Heart left ventricle (tissue), 16 donors: Measurements from ENCODE around the gene NPPA. TPM values are rescaled to one million over a fixed set of nuclear protein-coding genes. Genes with fewer than 3 reads are reported as not detected.

Experiments used
- ATAC-seq, 4 donors: fragments of 200-7000 bp; cut with Tn5 transposase; one replicate each; pipeline ENCODE4 v1.9.1; 2020 to 2022; ENCODE audit warnings: moderate library complexity in 4 of 4, mild to moderate bottlenecking in 3 of 4, moderate number of reproducible peaks in 1 of 4
- DNase-seq, 5 donors: peaks; one replicate each; pipeline ENCODE4 v3.0.0-alpha.2; 2020
- H3K27ac ChIP-seq, 12 donors: fragments of 200-600 bp; sonication (generic) in 4 of 12; one replicate each; pipeline versions ENCODE4 v1.5.0 to v1.8.0; 2016 to 2022; ENCODE audit warnings: mild to moderate bottlenecking in 2 of 12
- H3K27me3 ChIP-seq, 9 donors: fragments of 200-600 bp; sonication (generic) in 2 of 9; one replicate each; pipeline versions ENCODE4 v1.5.1 to v1.8.0; 2016 to 2022; ENCODE audit warnings: mild to moderate bottlenecking in 3 of 9
- H3K36me3 ChIP-seq, 9 donors: fragments of 200-600 bp; sonication (generic) in 2 of 9; one replicate each; pipeline versions ENCODE4 v1.5.0 to v1.8.0; 2018 to 2022; ENCODE audit warnings: mild to moderate bottlenecking in 2 of 9
- H3K4me1 ChIP-seq, 12 donors: fragments of 200-600 bp; sonication (generic) in 4 of 12; one replicate each; pipeline versions ENCODE4 v1.5.0 to v1.8.0; 2016 to 2022; ENCODE audit warnings: mild to moderate bottlenecking in 3 of 12
- H3K4me3 ChIP-seq, 12 donors: fragments of 200-600 bp; sonication (generic) in 4 of 12; one replicate each; pipeline versions ENCODE4 v1.5.0 to v1.8.0; 2017 to 2022; ENCODE audit warnings: mild to moderate bottlenecking in 9 of 12, moderate library complexity in 4 of 12
- H3K9me3 ChIP-seq, 12 donors: fragments of 200-600 bp; sonication (generic) in 4 of 12; one replicate each; pipeline versions ENCODE4 v1.5.0 to v1.8.0; 2016 to 2022; ENCODE audit warnings: mild to moderate bottlenecking in 1 of 12
- POLR2A ChIP-seq, 2 donors: fragments of 450-650 bp; IDR thresholded peaks; one replicate each; pipeline ENCODE4 v1.6.1; 2017; ENCODE audit warnings: antibody characterized with exemption in 2 of 2, mild to moderate bottlenecking in 2 of 2, moderate library complexity in 2 of 2
- WGBS, 4 donors: extraction: QIAGEN DNeasy Blood & Tissue Kit in 2 of 4; methylation state at CpG; one replicate each; pipeline versions ENCODE4 v1.1.5 to v1.1.7; 2013 to 2018; 5-methylcytosine and 5-hydroxymethylcytosine counted together
- intact Hi-C, 10 donors: fragments of 100-400 bp; cut with DNase I; formaldehyde crosslinking; loops; one replicate each; pipeline versions ENCODE4 v1.11.1 to v1.14.2; 2022
- polyA plus RNA-seq, 2 donors: library from polyadenylated mRNA; stranded (reverse); fragments of 200-250 nt; gene quantifications; one replicate each; pipeline ENCODE4 v1.2.3, GENCODE V29; 2013
- total RNA-seq, 9 donors: library from RNA; depleted of rRNA in 2 of 9; stranded (reverse); fragments of >200 nt in 2 of 9; fragmentation: NEBNext Ultra II Directional in 3 of 9; extraction: Animal tissue kit (Norgen Biotek cat#: 25700) in 3 of 9; gene quantifications; one replicate each; pipeline versions ENCODE4 v1.1.0 to v1.2.4, GENCODE V29; 2016 to 2023
- TF ChIP-seq, protein P1 (sequence below), 12 donors: fragments of 200-600 bp; sonication (generic) in 4 of 12; IDR thresholded peaks; one replicate each; pipeline versions ENCODE4 v1.5.0 to v1.8.0; 2018 to 2022; ENCODE audit warnings: antibody characterized with exemption in 12 of 12, mild to moderate bottlenecking in 5 of 12
- donor health status: ischemic (EF 13 %, LVEDD 7.1; RV severe dilation, severe dysfunction).
- donor health status: healthy with polysubstance abuse.
- donor health status: DM: no; HTN: yes; CAD: no.
- donor health status: DM: no; HTN: no; CAD: no.
- donor health status: ischemic (EF 25% LVEDD 6.9; RV normal size, moderate dysfunction).
- donor health status: ischemic (EF 25% LVEDD 5.7; RV mildly dilated, moderate dysfunction).
- donor health status: healthy.
- donor health status: DM: yes; HTN: yes; CAD: no.
- donor health status: ischemic (EF 35%, LVEDD 5.7; RV mildly dilated, moderate dysfunction).
- donor health status: nonischemic (EF 11% LVEDD 7.7; RV severe dilation, severe dysfunction).
- donor health status: DM: yes; HTN: yes; CAD: no.
- donor health status: PGD.
- donor health status: ischemic (EF 29% LVEDD 5.4; RV normal size, mild dysfunction).
- donor health status: nonischemic (EF 23%, LVEDD 6.1; RV moderate dilation, normal function).

The NPPA gene
- total and polyA plus RNA-seq, 11 donors, result 59.9 to 3,156 (median 279) TPM

- Histone ChIP-seq H3K27me3 (no peaks in the 10 kb centered on the region), H3K4me1 (peaks cover 21 to 75% (median 51%) of the 10 kb centered on the region in 12 donors), H3K9me3 (no peaks in the 10 kb centered on the region), H3K27ac (peak overlapping the region; percentile 49 to 94 (median 86)), H3K36me3 (no peaks in the 10 kb centered on the region), H3K4me3 (no peak overlapping the region)
- TF ChIP-seq, protein P1, sequence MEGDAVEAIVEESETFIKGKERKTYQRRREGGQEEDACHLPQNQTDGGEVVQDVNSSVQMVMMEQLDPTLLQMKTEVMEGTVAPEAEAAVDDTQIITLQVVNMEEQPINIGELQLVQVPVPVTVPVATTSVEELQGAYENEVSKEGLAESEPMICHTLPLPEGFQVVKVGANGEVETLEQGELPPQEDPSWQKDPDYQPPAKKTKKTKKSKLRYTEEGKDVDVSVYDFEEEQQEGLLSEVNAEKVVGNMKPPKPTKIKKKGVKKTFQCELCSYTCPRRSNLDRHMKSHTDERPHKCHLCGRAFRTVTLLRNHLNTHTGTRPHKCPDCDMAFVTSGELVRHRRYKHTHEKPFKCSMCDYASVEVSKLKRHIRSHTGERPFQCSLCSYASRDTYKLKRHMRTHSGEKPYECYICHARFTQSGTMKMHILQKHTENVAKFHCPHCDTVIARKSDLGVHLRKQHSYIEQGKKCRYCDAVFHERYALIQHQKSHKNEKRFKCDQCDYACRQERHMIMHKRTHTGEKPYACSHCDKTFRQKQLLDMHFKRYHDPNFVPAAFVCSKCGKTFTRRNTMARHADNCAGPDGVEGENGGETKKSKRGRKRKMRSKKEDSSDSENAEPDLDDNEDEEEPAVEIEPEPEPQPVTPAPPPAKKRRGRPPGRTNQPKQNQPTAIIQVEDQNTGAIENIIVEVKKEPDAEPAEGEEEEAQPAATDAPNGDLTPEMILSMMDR (IDR thresholded peaks at IDR 0.05), result no peak
- TF ChIP-seq POLR2A (IDR thresholded peaks at IDR 0.05), result no peak
- ATAC-seq, result peak; percentile 84 to 88 (median 86)
- peak; percentile 90 to 97 (median 90) for DNase-seq
- intact Hi-C loops, result no loop called here
- 9 to 23% (median 21%) methylated on average over 7 to 10 of the region's 10 CpGs for WGBS, 4 donors
Observed at GRCh38 chr1:11880911-11881748, 33.5 kb upstream of the NPPA start.

DNA sequence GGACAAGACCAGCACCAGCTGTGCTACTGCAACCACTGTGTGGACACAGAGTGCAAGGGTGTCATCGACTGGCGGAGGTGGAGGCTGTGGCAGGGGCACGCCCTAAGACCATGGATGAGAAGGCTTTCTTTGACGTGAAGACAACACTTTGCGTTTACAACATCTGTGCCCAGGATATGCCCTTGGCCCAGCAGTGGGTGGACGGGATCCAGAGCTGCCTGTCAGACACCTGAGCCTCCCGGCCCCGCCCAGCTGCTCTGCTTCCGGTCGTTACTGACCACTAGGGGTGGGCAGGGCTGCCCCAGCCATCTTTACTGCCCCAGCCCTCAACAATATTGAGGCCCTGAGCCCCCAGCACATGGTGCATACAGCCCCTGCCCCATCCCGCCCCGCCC, 32.6 kb upstream of the NPPA start:
- no peak overlapping the region for H3K4me3 ChIP-seq
- no peaks in the 10 kb centered on the region for H3K27me3 ChIP-seq
- peak overlapping the region; percentile 49 to 94 (median 86) for H3K27ac ChIP-seq
- WGBS, 4 donors, result 51 to 63% (median 58%) methylated on average over 10 to 12 of the region's 12 CpGs
- H3K36me3 ChIP-seq, result no peaks in the 10 kb centered on the region
- H3K9me3 ChIP-seq, result no peaks in the 10 kb centered on the region
- H3K4me1 ChIP-seq, result peaks cover 18 to 69% (median 48%) of the 10 kb centered on the region in 12 donors
- DNase-seq, result no peak
- TF ChIP-seq POLR2A (IDR thresholded peaks at IDR 0.05), result no peak
- TF ChIP-seq, protein P1 (IDR thresholded peaks at IDR 0.05), result no peak
- ATAC-seq, result peak in 1 of 4 donors; percentile 4
- intact Hi-C loops, result no loop called here

DNA sequence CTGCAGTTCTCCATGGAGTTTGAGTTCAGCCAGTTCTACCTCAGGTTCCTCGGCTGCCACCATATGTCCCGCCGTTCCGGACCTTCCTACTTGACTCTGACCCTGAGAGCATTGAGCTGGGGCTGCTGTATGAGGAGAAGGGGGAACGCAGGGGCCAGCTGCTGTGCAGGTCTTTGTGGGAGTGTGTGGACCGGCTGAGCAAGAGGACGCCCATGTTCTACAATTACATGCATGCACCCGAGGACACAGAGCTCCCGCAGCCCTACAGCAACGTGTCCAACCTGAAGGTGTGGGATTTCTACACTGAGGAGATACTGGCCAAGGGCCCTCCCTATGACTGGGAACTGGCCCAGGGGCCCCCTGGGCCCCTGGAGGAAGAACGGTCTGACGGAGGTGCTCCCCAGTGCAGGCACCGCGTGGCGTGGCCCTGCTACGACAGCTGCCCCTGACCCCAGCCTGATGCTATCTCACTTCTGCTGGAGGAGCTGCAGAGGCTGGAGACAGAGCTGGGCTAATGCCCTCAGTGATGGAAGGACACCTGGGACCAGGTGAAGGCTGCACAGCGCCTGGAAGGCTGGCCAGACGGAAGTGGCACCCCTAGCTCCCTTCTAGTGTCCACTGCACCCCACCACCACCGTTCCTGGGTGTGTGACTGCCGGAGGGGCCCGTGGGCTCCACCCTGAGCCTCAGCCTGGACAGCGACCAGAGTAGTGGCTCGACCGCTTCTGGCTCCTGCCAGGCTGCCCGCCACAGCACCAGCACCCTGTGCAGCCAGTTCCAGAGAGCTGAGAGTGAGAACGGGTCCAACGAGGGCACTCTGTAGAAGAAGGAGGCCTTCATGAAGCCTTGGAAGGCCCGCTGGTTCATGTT, 32.0 kb upstream of the NPPA start:
- DNase-seq, result peak in 1 of 5 donors; percentile 20
- Histone ChIP-seq H3K4me3 (no peak overlapping the region), H3K9me3 (no peaks in the 10 kb centered on the region), H3K4me1 (peaks cover 18 to 73% (median 54%) of the 10 kb centered on the region in 12 donors), H3K36me3 (no peaks in the 10 kb centered on the region), H3K27ac (peak overlapping the region in 10 of 12 donors; percentile 64 to 94 (median 86)), H3K27me3 (no peaks in the 10 kb centered on the region)
- TF ChIP-seq POLR2A (IDR thresholded peaks at IDR 0.05), result no peak
- TF ChIP-seq, protein P1 (IDR thresholded peaks at IDR 0.05), result no peak
- no peak for ATAC-seq
- WGBS, 4 donors, result 83 to 94% (median 86%) methylated on average over 9 to 28 of the region's 28 CpGs
- intact Hi-C loops, result no loop called here

GRCh38 chr1:11878891-11879190, 31.3 kb upstream of the NPPA start:
- Histone ChIP-seq H3K36me3 (no peaks in the 10 kb centered on the region), H3K27me3 (no peaks in the 10 kb centered on the region), H3K9me3 (no peaks in the 10 kb centered on the region), H3K4me3 (no peak overlapping the region), H3K4me1 (peaks cover 18 to 77% (median 58%) of the 10 kb centered on the region in 12 donors), H3K27ac (peak overlapping the region in 1 of 12 donors; percentile 9)
- WGBS, 4 donors, result 91 to 100% (median 93%) methylated on average over 1 to 6 of the region's 6 CpGs
- ATAC-seq (no peak), DNase-seq (peak in 1 of 5 donors; percentile 40)
- intact Hi-C loops, result no loop called here
- TF ChIP-seq POLR2A (IDR thresholded peaks at IDR 0.05), result no peak
- TF ChIP-seq, protein P1 (IDR thresholded peaks at IDR 0.05), result no peak
